Caco-2 (cell line): ENCODE measurements around the gene LCLAT1. TPM values are rescaled to one million over a fixed set of nuclear protein-coding genes. Genes with fewer than 3 reads are reported as not detected.

Experiments used
- BruUV-seq: library from RNA; stranded (reverse); fragments of 400-500 nt; replicated peaks from 2 replicates; lab custom pipeline; 2021; lab: Mats Ljungman, UMichigan
- CTCF ChIA-PET: fragments of 300-600 bp; sonication (Branson Sonifier 250); formaldehyde crosslinking; loops from one replicate; lab custom pipeline; 2022; ENCODE audit warnings: antibody characterized with exemption; lab: Charles Lee
- POLR2A ChIA-PET: fragments of 300-600 bp; sonication (Branson Sonifier 250); formaldehyde crosslinking; loops from one replicate; lab custom pipeline; 2022; ENCODE audit warnings: antibody characterized with exemption; lab: Charles Lee
- DNase-seq, 2 experiments: peaks; one replicate each; pipeline versions ENCODE4 v3.0.0 to v3.0.0-alpha.2; 2020 to 2022
- H3K27me3 ChIP-seq: replicated peaks from 2 replicates; pipeline ENCODE4 v1.6.0; 2011; ENCODE audit warnings: low read length; ENCODE audit not compliant: control insufficient read depth, insufficient read depth
- H3K36me3 ChIP-seq: 2 replicates; pipeline ENCODE4 v1.5.1; 2011; ENCODE audit warnings: low read length; ENCODE audit not compliant: control insufficient read depth, insufficient read depth
- H3K4me1 ChIP-seq: fragments of 250-450 bp; sonication (Bioruptor Pico); 2 replicates; pipeline ENCODE4 v1.5.1; 2020; ENCODE audit warnings: mild to moderate bottlenecking
- H3K4me3 ChIP-seq: 2 replicates; pipeline ENCODE4 v1.5.1; 2011; ENCODE audit warnings: low read depth, mild to moderate bottlenecking, control low read depth, low read length
- H3K9me3 ChIP-seq: fragments of 250-450 bp; sonication (Bioruptor Pico); 2 replicates; pipeline ENCODE4 v1.5.1; 2020; ENCODE audit warnings: mild to moderate bottlenecking, moderate library complexity
- H3K27ac Mint-ChIP-seq: one replicate; pipeline ENCODE4 v1.8.0; 2022; ENCODE audit warnings: mixed read lengths; ENCODE audit not compliant: unreplicated experiment
- H3K27me3 Mint-ChIP-seq: one replicate; pipeline ENCODE4 v1.8.0; 2022; ENCODE audit warnings: mixed read lengths; ENCODE audit not compliant: insufficient read depth, unreplicated experiment
- H3K36me3 Mint-ChIP-seq: one replicate; pipeline ENCODE4 v1.8.0; 2022; ENCODE audit warnings: mild to moderate bottlenecking, mixed read lengths; ENCODE audit not compliant: insufficient read depth, unreplicated experiment
- H3K4me1 Mint-ChIP-seq: one replicate; pipeline ENCODE4 v1.8.0; 2022; ENCODE audit warnings: low read depth, mixed read lengths; ENCODE audit not compliant: unreplicated experiment
- H3K4me3 Mint-ChIP-seq: one replicate; pipeline ENCODE4 v1.8.0; 2022; ENCODE audit warnings: mild to moderate bottlenecking, moderate library complexity, mixed read lengths; ENCODE audit not compliant: unreplicated experiment
- H3K9me3 Mint-ChIP-seq: one replicate; pipeline ENCODE4 v1.8.0; 2022; ENCODE audit warnings: mixed read lengths; ENCODE audit not compliant: unreplicated experiment
- intact Hi-C: fragments of 100-400 bp; cut with micrococcal nuclease; formaldehyde crosslinking; loops from one replicate; pipeline ENCODE4 v1.10.0; 2022; ENCODE audit not compliant: unreplicated experiment
- total RNA-seq: library from RNA; stranded (reverse); gene quantifications from 2 replicates; pipeline ENCODE4 v1.2.3, GENCODE V29; 2022
- TF ChIP-seq, protein P1 (sequence below), 2 experiments: fragments of 200-600 bp in 1 of 2; IDR thresholded peaks; 1 replicate in 1 of 2; 2 replicates in 1 of 2; pipeline versions ENCODE4 v1.5.1 to v1.8.0; 2011 to 2022; ENCODE audit warnings: antibody characterized with exemption in 1 of 2, control low read depth in 1 of 2, inconsistent platforms in 1 of 2, low read depth in 1 of 2, low read length in 1 of 2, mild to moderate bottlenecking in 1 of 2, moderate library complexity in 1 of 2; ENCODE audit not compliant: insufficient read depth in 1 of 2, severe bottlenecking in 1 of 2, unreplicated experiment in 1 of 2

The LCLAT1 gene
- total RNA-seq, 1 experiment from 2014 or later: 52.2 TPM

DNA sequence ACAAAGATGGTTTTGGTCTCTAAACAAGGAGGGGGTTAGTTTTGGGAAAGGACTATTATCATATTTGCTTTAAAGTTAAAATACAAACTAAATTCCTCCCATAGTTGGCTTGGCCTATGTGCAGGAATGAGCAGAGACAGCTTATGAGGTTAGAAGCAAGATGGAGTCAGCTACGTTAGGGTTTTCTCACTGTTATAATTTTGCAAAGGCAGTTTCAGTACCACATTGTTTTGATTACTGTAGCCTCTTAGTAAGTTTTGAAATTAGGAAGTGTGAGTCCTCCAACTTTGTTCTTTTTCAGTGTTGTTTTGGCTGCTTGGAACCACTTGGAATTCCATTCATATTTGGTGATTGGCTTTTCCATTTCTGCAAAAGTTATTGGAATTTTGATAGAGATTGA lies 23.4 kb downstream of the LCLAT1 start:
- no peak overlapping the region for H3K4me3 ChIP-seq
- no peaks in the 10 kb centered on the region for H3K9me3 ChIP-seq
- no peak overlapping the region for H3K27ac Mint-ChIP-seq
- CTCF ChIA-PET: no interaction called here
- H3K9me3 Mint-ChIP-seq: peaks cover 10% of the 10 kb centered on the region
- H3K4me3 Mint-ChIP-seq: no peak overlapping the region
- peaks cover 9% of the 10 kb centered on the region; the same call in 1 of the 2 replicates for H3K4me1 ChIP-seq
- H3K36me3 ChIP-seq: no peaks in the 10 kb centered on the region
- intact Hi-C loops: no loop called here
- DNase-seq: no peak
- H3K27me3 ChIP-seq: no peaks in the 10 kb centered on the region
- peaks cover 6% of the 10 kb centered on the region for H3K4me1 Mint-ChIP-seq
- H3K36me3 Mint-ChIP-seq: peaks cover 11% of the 10 kb centered on the region
- no peaks in the 10 kb centered on the region for H3K27me3 Mint-ChIP-seq
- TF ChIP-seq, protein P1, sequence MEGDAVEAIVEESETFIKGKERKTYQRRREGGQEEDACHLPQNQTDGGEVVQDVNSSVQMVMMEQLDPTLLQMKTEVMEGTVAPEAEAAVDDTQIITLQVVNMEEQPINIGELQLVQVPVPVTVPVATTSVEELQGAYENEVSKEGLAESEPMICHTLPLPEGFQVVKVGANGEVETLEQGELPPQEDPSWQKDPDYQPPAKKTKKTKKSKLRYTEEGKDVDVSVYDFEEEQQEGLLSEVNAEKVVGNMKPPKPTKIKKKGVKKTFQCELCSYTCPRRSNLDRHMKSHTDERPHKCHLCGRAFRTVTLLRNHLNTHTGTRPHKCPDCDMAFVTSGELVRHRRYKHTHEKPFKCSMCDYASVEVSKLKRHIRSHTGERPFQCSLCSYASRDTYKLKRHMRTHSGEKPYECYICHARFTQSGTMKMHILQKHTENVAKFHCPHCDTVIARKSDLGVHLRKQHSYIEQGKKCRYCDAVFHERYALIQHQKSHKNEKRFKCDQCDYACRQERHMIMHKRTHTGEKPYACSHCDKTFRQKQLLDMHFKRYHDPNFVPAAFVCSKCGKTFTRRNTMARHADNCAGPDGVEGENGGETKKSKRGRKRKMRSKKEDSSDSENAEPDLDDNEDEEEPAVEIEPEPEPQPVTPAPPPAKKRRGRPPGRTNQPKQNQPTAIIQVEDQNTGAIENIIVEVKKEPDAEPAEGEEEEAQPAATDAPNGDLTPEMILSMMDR (IDR thresholded peaks at IDR 0.05; ENCODE audit: insufficient read depth in 1 of 2, low read depth in 1 of 2, low read length in 1 of 2, severe bottlenecking in 1 of 2, unreplicated experiment in 1 of 2): no peak
- BruUV-seq: no TSS peak
- POLR2A ChIA-PET: no interaction called here

DNA sequence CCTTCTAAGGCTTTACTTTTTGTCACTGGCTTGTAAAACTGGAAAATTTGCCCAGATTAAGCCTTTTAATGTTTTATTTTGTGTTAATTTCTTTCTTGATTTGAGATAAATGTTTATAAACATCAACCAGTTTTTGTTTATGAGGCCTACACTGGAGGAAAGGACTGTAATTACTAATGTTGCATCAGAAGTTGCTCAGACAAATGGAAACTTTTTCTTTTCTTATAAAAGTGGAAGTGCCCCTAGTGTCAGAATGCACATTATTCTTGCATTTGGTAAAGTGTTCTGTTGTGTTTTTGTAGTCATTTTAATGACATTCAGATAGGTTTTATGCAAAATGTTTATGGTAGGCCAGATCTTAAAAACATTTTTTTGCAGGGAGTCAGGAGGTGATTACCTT lies 25.3 kb downstream of the LCLAT1 start:
- no peaks in the 10 kb centered on the region for H3K36me3 ChIP-seq
- ChIA-PET CTCF (no interaction called here), POLR2A (no interaction called here)
- TF ChIP-seq, protein P1 (IDR thresholded peaks at IDR 0.05; ENCODE audit: insufficient read depth in 1 of 2, low read depth in 1 of 2, low read length in 1 of 2, severe bottlenecking in 1 of 2, unreplicated experiment in 1 of 2): no peak
- no TSS peak for BruUV-seq
- Mint-ChIP-seq H3K27ac (no peak overlapping the region), H3K4me1 (no peaks in the 10 kb centered on the region), H3K27me3 (no peaks in the 10 kb centered on the region), H3K4me3 (no peak overlapping the region), H3K36me3 (peaks cover 11% of the 10 kb centered on the region), H3K9me3 (peaks cover 10% of the 10 kb centered on the region)
- H3K4me1 ChIP-seq: peaks cover 9% of the 10 kb centered on the region; the same call in 1 of the 2 replicates
- DNase-seq: no peak
- H3K9me3 ChIP-seq: no peaks in the 10 kb centered on the region
- H3K4me3 ChIP-seq: no peak overlapping the region
- no peaks in the 10 kb centered on the region for H3K27me3 ChIP-seq
- intact Hi-C loops: no loop called here

DNA sequence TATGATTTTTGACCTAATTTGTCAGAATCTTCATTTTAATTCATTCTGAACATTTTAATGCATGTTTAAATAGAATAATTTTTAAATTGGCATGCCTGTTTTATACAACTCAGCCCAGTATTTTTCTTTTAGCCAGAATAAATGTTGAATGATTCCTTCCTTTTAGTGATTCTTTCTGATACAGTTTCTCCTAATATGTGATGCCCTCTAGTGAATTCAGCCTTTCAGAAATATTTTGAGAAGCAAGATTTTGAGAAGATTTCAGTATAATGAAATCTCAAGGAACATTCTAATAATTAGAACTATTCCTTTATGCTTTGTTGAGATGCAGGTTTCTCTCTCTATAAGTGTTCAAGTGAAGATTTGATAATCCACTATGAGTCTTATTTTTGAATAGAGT lies 28.5 kb downstream of the LCLAT1 start:
- H3K4me1 Mint-ChIP-seq: no peaks in the 10 kb centered on the region
- POLR2A ChIA-PET: no interaction called here
- BruUV-seq: no TSS peak
- TF ChIP-seq, protein P1 (IDR thresholded peaks at IDR 0.05; ENCODE audit: insufficient read depth in 1 of 2, low read depth in 1 of 2, low read length in 1 of 2, severe bottlenecking in 1 of 2, unreplicated experiment in 1 of 2): no peak
- Histone ChIP-seq H3K9me3 (no peaks in the 10 kb centered on the region), H3K27me3 (no peaks in the 10 kb centered on the region), H3K4me1 (peaks cover 1% of the 10 kb centered on the region), H3K36me3 (no peaks in the 10 kb centered on the region), H3K4me3 (no peak overlapping the region)
- CTCF ChIA-PET: no interaction called here
- no peaks in the 10 kb centered on the region for H3K27me3 Mint-ChIP-seq
- intact Hi-C loops: no loop called here
- H3K27ac Mint-ChIP-seq: no peak overlapping the region
- no peaks in the 10 kb centered on the region for H3K9me3 Mint-ChIP-seq
- no peak for DNase-seq
- H3K36me3 Mint-ChIP-seq: peaks cover 6% of the 10 kb centered on the region
- no peak overlapping the region for H3K4me3 Mint-ChIP-seq
